HG03469 (cell line): Measurements from ENCODE around the gene LCNL1.

Experiments
- ATAC-seq: cut with Tn5 transposase; IDR thresholded peaks from one replicate; pipeline ENCODE4 v1.9.1; 2021; ENCODE audit warnings: mild to moderate bottlenecking, moderate library complexity, moderate number of reproducible peaks; ENCODE audit not compliant: unreplicated experiment

LCNL1 gene

GRCh38 chr9:137008312-137008711 is 25.5 kb downstream of the LCNL1 start:
- ATAC-seq, result no peak

DNA sequence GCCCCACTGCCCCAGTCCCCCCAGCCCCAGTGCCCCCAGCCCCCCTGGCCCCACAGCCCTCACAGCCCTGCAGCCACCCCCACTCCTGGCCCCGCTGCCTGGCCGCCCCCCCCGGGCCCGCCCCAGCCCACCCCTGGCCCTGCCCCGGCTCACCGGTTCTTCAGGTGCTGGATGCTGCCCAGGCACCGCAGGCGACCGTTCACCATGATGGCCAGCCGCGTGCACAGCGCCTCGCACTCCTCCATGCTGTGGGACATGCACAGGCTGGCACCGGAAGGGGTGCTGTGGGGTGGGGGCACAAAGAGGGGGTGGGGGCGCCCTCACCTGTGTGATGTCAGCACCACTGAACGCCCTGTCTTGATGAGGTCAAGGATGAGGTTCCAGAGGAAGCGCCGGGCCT is 26.4 kb downstream of the LCNL1 start:
- ATAC-seq, result no peak

GRCh38 chr9:137009938-137010732 is 27.3 kb downstream of the LCNL1 start:
- ATAC-seq, result no peak

DNA sequence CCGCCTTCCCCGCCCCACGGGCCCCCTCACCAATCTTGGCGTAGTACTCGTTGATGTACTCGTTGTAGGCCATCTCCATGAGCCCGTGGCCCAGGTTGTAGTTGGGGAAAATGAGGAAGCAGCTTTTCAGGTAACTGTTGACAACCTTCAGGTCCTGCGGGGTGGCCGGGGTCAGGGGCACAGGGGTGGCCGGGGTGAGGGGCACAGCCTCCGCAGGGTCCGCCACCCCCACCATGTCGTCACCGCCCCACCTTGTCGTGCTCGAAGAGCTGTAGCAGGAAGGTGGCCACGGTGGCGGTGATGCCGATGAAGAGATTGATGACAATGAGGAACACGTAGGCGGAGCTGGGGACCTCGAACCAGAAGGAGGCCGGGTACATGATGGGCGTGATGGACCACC is 28.4 kb downstream of the LCNL1 start:
- ATAC-seq, result no peak

DNA sequence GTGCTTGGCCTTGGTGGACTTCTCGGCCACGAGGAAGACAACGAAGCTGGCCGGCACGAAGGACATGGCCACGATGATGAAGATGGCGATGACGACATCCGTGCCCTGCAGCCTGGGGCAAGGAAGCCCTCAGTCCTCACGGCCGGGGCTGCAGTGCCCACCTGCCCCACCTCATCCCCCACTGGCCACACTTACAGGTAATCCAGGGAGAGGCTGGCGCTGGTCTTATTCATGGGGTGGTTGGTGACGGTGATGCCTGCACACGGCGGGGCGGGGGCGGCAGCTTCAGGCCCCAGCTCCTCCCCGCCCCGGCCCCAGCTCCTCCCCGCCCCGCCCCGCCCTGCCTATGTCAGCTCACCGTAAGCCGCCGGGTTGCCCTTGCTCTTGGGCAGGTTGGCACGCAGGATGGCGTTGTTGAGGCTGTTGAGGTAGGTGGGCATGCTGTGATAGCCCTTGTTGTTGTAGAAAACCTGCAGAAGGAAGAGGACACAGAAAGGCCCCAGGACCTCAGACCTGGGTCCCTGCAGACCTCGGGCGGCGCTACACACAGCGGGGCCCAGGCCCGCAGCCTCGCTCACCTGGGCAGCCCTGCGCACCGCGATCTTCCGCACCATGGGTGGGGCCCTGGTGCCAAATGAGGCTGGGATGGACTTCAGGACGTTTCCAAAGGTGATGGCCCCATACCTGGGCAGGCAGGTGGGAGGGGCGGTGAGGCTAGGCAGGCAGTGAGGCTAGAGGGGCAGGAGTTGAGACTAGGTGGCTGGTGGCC is 29.3 kb downstream of the LCNL1 start:
- no peak for ATAC-seq

GRCh38 chr9:137012694-137013570 is 30.1 kb downstream of the LCNL1 start:
- no peak for ATAC-seq

DNA sequence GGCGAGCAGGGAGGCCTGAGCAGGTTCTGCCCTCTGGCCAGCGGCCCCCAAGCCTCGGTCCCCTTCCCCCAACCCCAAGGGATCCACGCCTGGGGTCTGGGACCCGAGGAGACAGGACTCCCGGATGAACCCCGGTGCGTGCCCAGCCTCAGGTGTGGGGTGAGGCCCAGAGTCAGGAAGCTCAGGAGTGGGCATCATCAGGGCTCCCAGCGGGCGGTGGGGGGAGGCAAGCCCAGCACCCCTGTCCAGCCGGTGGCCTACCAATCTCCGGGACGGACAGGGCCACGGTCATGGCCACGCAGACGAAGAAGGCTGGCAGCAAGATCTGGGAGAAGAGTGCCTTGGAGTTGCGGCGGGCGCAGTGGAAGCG is 30.8 kb downstream of the LCNL1 start:
- ATAC-seq, result no peak

- ATAC-seq, result no peak
Measured at GRCh38 chr9:137014166-137014565, 31.4 kb downstream of the LCNL1 start.

- no peak for ATAC-seq
Measured at GRCh38 chr9:137014776-137015539, 32.2 kb downstream of the LCNL1 start.

DNA sequence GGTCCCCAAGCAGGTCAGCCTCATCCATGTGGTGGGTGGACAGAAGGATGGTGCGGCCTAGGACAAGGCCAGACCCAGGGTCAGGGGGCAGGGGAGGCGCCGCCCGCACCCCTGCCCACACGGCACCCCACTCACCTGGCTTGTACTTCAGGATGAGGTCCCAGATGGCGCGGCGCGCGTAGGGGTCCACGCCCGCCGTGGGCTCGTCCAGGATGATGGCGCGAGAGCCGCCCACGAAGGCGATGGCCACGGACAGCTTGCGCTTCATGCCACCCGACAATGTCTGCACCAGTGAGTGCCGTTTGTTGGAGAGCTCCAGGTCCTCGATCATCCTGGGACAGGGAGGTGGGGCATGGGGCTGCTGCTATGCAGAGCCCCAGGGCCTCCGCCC is 32.7 kb downstream of the LCNL1 start:
- no peak for ATAC-seq

- no peak for ATAC-seq
Measured at GRCh38 chr9:137015976-137016375, 33.2 kb downstream of the LCNL1 start.

- no peak for ATAC-seq
Measured at GRCh38 chr9:137016436-137016835, 33.6 kb downstream of the LCNL1 start.

GRCh38 chr9:137017071-137017470 is 34.3 kb downstream of the LCNL1 start:
- ATAC-seq, result no peak

DNA sequence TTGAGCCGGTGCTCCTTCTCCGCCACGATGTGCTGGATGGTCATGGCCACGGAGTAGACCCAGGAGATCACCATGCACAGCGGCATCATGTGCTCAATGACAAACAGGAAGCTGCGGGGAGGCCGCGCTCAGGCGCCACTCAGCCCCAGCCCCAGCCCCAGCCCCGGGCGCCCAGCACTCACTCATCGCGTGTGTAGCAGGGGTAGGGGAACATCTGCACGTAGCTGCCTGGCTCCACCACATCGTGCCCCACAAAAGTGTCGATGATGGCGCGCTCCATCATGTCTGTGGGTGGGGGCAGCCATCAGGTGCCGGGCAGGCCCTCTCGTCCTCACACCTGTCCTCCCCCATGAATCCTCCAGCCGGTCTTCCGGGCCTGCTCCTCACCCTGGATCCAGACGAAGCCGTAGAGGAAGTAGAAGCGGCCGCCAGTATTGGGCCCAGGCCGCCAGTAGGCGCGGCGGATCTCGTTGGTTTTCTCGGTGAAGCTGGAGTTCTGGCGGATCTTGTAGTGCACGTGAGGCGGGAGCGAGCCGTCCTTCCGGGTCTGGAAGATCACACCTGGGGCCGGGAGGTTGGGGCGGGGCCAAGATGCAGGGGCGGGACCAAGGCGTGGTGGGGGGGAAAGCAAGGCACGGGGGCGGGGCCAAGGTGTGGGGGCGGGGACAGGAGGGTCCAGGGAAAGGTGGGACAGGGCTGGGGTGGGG is 35.2 kb downstream of the LCNL1 start:
- ATAC-seq, result no peak

- no peak for ATAC-seq
Measured at GRCh38 chr9:137018761-137019559, 36.2 kb downstream of the LCNL1 start.

- ATAC-seq, result no peak
Measured at GRCh38 chr9:137019891-137020683, 37.3 kb downstream of the LCNL1 start.

DNA sequence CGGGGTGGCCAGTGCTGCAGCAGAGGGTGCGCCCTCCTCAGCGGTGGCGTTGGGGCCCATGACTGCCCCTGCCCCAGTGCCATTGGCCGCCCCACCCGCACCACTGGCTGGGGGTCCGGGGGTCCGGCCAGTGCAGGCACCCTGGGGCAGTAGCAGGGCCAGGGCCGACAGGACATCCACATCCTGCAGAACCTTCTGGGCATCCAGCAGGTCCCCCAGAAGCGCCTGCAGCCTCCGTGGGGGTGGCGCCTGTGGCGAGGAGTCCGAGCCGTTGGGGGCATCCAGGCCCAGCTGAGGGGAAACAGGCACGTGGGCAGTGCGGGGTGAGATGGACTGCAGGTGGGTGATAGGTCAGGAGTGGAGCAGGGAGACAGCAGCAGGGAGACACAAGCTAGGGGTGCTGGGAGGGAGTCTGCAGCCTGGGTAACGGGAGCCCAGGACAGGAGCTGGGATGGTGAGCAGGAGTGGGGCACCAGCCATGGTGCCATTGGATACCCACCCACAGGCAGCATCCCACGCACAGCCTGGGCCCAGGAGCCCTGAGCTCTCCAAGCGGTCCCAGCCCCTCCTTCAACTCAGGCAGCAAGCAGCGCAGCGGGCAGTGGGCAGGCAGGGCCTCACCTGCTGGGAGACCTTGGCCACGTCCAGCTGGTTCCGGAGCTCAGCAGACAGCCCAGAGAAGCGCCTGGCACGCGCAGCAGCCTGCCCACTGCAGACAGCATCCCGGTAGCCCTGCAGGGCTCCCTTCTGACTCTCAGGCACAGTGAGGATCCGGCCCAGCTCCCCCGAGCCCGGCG is 38.2 kb downstream of the LCNL1 start:
- no peak for ATAC-seq

DNA sequence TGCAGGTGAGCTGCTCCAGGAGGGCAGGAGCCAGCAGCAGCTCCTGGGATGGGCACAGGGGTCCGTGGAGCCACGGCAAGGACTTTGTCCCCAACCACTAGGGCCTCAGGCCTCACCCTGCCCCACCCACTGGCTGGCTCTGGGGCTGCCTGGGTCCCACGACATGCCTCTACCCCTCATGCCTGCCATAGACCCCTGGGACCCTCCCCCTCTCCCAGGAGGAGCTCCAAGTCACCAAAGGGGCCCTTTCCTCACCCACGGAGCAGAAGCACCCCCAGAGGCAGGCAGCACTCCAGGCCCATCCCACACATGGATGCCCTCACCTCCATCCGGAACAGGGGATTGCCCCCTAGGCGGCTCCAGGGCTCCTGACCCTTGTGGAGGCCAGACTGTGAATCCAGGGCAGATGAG is 38.8 kb downstream of the LCNL1 start:
- no peak for ATAC-seq
